DMS79 (cell line): ENCODE results near the gene RMRP.

Experiments
- DNase-seq: peaks from one replicate; lab custom pipeline; 2025; lab: John Stamatoyannopoulos, UW

The RMRP gene

GRCh38 chr9:35686222-35687203 lies 28.7 kb upstream of the RMRP start:
- DNase-seq: no peak

GRCh38 chr9:35685506-35685905 lies 27.7 kb upstream of the RMRP start:
- DNase-seq: no peak

GRCh38 chr9:35684921-35685320 lies 27.1 kb upstream of the RMRP start:
- DNase-seq: no peak

- DNase-seq: no peak
These were observed 25.5 kb upstream of the RMRP start for GRCh38 chr9:35683323-35683722.

- no peak for DNase-seq
These were observed 24.9 kb upstream of the RMRP start for GRCh38 chr9:35682520-35683315.

GRCh38 chr9:35682051-35682450 lies 24.2 kb upstream of the RMRP start:
- no peak for DNase-seq

GRCh38 chr9:35681341-35682002 lies 23.7 kb upstream of the RMRP start:
- DNase-seq: no peak

GRCh38 chr9:35680331-35681105 lies 22.7 kb upstream of the RMRP start:
- DNase-seq: no peak

GRCh38 chr9:35679766-35680330 lies 22.0 kb upstream of the RMRP start:
- DNase-seq: no peak

- DNase-seq: no peak
These were observed 21.3 kb upstream of the RMRP start for GRCh38 chr9:35679091-35679490.

- no peak for DNase-seq
These were observed 18.0 kb upstream of the RMRP start for GRCh38 chr9:35675732-35676392.

GRCh38 chr9:35675204-35675603 lies 17.4 kb upstream of the RMRP start:
- no peak for DNase-seq

GRCh38 chr9:35674025-35674361 lies 16.2 kb upstream of the RMRP start:
- no peak for DNase-seq

GRCh38 chr9:35673132-35674024 lies 15.6 kb upstream of the RMRP start, which contains the start of gene CA9:
TSS of gene CA9 (plus strand) at chr9:35673928. CDS start at chr9:35673960, 32 bp downstream.
- peak; percentile 56 for DNase-seq

GRCh38 chr9:35669331-35670145 lies 11.7 kb upstream of the RMRP start:
- DNase-seq: no peak

- DNase-seq: no peak
These were observed 10.1 kb upstream of the RMRP start for GRCh38 chr9:35667939-35668338.

GRCh38 chr9:35666549-35666948 lies 8.7 kb upstream of the RMRP start:
- no peak for DNase-seq

GRCh38 chr9:35666045-35666444 lies 8.2 kb upstream of the RMRP start:
- no peak for DNase-seq

GRCh38 chr9:35665471-35665818 lies 7.6 kb upstream of the RMRP start:
- DNase-seq: no peak
